ENCODE results near the gene BANF1.

Gene BANF1

GRCh38 chr11:66032957-66033735 is 30.8 kb downstream of the BANF1 start:
- H3K4me3 ChIP-seq (ENCODE audit: control insufficient read depth, low read depth, low read length): no peak overlapping the region
- TF ChIP-seq, protein P1, sequence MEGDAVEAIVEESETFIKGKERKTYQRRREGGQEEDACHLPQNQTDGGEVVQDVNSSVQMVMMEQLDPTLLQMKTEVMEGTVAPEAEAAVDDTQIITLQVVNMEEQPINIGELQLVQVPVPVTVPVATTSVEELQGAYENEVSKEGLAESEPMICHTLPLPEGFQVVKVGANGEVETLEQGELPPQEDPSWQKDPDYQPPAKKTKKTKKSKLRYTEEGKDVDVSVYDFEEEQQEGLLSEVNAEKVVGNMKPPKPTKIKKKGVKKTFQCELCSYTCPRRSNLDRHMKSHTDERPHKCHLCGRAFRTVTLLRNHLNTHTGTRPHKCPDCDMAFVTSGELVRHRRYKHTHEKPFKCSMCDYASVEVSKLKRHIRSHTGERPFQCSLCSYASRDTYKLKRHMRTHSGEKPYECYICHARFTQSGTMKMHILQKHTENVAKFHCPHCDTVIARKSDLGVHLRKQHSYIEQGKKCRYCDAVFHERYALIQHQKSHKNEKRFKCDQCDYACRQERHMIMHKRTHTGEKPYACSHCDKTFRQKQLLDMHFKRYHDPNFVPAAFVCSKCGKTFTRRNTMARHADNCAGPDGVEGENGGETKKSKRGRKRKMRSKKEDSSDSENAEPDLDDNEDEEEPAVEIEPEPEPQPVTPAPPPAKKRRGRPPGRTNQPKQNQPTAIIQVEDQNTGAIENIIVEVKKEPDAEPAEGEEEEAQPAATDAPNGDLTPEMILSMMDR (conservative IDR thresholded peaks at IDR 0.05; ENCODE audit: control insufficient read depth, insufficient read depth, low read depth, low read length): no peak
- no peak for DNase-seq (ENCODE audit: low read depth)

DNA sequence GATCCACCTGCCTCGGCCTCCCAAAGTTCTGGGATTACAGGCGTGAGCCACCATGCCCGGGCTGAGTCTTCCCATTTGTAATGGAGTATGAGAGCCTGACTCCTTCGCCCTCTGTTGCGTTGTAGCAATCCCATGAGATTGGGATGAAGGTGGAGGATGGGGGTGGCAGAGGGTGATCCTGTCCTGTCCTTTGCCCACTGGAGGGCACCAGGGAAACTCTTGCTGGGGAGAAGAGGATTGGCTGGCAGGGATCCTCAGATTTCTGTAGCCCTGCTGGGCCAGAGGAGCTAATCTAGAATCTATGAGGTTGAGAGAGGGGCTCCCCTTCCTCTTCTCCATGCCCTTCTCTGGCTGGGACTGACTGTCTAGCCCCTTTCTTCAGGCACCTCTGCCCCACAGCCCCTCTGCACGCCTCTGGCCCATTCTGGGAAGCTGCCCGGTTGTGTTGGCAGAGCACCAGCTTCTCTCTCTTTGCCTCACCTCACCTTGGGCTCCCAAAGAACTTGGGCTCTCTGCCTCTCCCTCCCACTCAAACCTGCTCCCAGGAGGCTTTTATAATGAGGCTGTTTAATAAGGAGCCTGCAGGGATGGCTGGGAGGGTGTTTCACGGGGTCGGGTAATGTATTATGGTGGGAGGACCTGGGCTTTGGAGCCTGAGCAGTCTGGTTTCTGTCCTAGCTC is 33.5 kb downstream of the BANF1 start:
- no peak overlapping the region for H3K4me3 ChIP-seq (ENCODE audit: control insufficient read depth, low read depth, low read length)
- TF ChIP-seq, protein P1 (conservative IDR thresholded peaks at IDR 0.05; ENCODE audit: control insufficient read depth, insufficient read depth, low read depth, low read length): no peak
- DNase-seq (ENCODE audit: low read depth): no peak

GRCh38 chr11:66036334-66036710 is 34.0 kb downstream of the BANF1 start:
- no peak overlapping the region for H3K4me3 ChIP-seq (ENCODE audit: control insufficient read depth, low read depth, low read length)
- DNase-seq (ENCODE audit: low read depth): no peak
- TF ChIP-seq, protein P1 (conservative IDR thresholded peaks at IDR 0.05; ENCODE audit: control insufficient read depth, insufficient read depth, low read depth, low read length): no peak

GRCh38 chr11:66037327-66037726 is 35.0 kb downstream of the BANF1 start:
- no peak for DNase-seq (ENCODE audit: low read depth)
- TF ChIP-seq, protein P1 (conservative IDR thresholded peaks at IDR 0.05; ENCODE audit: control insufficient read depth, insufficient read depth, low read depth, low read length): no peak
- no peak overlapping the region for H3K4me3 ChIP-seq (ENCODE audit: control insufficient read depth, low read depth, low read length)

GRCh38 chr11:66039765-66040164 is 37.5 kb downstream of the BANF1 start:
- TF ChIP-seq, protein P1 (conservative IDR thresholded peaks at IDR 0.05; ENCODE audit: control insufficient read depth, insufficient read depth, low read depth, low read length): no peak
- H3K4me3 ChIP-seq (ENCODE audit: control insufficient read depth, low read depth, low read length): no peak overlapping the region

GRCh38 chr11:66042227-66042995 is 40.1 kb downstream of the BANF1 start:
- TF ChIP-seq, protein P1 (conservative IDR thresholded peaks at IDR 0.05; ENCODE audit: control insufficient read depth, insufficient read depth, low read depth, low read length): no peak
- DNase-seq (ENCODE audit: low read depth): no peak
- no peak overlapping the region for H3K4me3 ChIP-seq (ENCODE audit: control insufficient read depth, low read depth, low read length)

More at GRCh38 chr11:66039765-66040164, 37.5 kb downstream of the BANF1 start:
- no peak for DNase-seq (ENCODE audit: low read depth)
